HG03521 (cell line): ENCODE data around the gene C16orf96.

Experiments used
- ATAC-seq: cut with Tn5 transposase; IDR thresholded peaks from one replicate; pipeline ENCODE4 v1.9.1; 2021; ENCODE audit warnings: mild to moderate bottlenecking, moderate library complexity; ENCODE audit not compliant: unreplicated experiment

C16orf96 gene

GRCh38 chr16:4641895-4642294 lies 85.8 kb downstream of the C16orf96 start:
- ATAC-seq, result no peak

- ATAC-seq, result no peak
Measured at GRCh38 chr16:4646773-4647643, 90.9 kb downstream of the C16orf96 start.

DNA sequence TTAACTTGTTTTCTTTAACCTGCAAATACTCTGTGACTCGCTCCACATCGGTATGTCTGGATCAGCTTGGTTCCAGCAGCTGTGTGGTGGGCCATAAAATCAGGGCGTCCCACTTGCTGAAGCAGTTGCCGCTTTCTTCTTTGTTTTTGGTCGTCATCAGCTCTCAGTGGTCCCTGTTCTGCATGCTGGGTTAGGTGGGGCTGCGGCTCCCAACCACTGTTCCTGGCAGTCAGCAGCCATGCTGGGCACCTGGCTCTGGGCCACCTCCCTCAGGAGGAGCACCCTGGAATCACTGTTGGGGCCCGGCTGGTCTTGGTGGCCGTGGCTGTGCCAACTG lies 91.5 kb downstream of the C16orf96 start:
- no peak for ATAC-seq

DNA sequence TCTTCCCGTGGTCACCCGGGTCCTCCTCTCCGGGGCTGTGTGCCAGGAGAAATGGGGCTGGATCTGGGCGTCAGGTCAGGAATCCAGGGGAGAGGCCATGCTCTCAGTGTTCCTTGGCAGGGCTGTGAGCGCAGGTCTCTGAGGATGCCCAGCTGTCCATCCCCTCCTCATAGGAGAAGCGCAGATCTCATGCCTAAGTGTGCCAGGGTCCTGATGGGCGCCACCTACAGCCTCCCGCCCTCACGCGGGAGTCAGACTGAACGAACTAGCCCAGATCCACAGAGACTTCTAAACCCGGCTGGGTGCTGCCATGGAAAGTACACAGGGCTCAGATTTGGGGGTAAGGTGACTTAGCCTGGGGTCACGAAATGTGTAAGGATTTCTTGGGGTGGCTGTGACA lies 92.8 kb downstream of the C16orf96 start:
- ATAC-seq, result no peak

- no peak for ATAC-seq
Measured at GRCh38 chr16:4649744-4650442, 93.8 kb downstream of the C16orf96 start.
